NCI-H446 (cell line): ENCODE data around the gene IWS1.
"Not testable (repeated sequence)": the region's sequence is repeated elsewhere in the genome, so short reads cannot be mapped to it uniquely, and the experiment has no call there.

Experiments used
- DNase-seq, 2 experiments: peaks; one replicate each; lab custom pipeline; 2025; lab: John Stamatoyannopoulos, UW

The IWS1 gene

GRCh38 chr2:127454595-127455565, 71.4 kb downstream of the IWS1 start:
- no peak for DNase-seq

GRCh38 chr2:127453392-127454171, 72.7 kb downstream of the IWS1 start:
- peak in 1 of 2 experiments; percentile 5 for DNase-seq

GRCh38 chr2:127453013-127453391, 73.3 kb downstream of the IWS1 start:
- DNase-seq, result no peak

- not testable (repeated sequence) for DNase-seq
Measured at GRCh38 chr2:127452423-127452822, 73.9 kb downstream of the IWS1 start.

- no peak for DNase-seq
Measured at GRCh38 chr2:127451981-127452380, 74.3 kb downstream of the IWS1 start.

- no peak for DNase-seq
Measured at GRCh38 chr2:127449898-127450297, 76.4 kb downstream of the IWS1 start.

GRCh38 chr2:127449414-127449813, 76.9 kb downstream of the IWS1 start:
- DNase-seq, result no peak

GRCh38 chr2:127448526-127448925, 77.8 kb downstream of the IWS1 start:
- DNase-seq, result no peak

GRCh38 chr2:127439343-127439742, 86.9 kb downstream of the IWS1 start:
- no peak for DNase-seq

GRCh38 chr2:127437781-127438726, 88.2 kb downstream of the IWS1 start:
- no peak for DNase-seq

GRCh38 chr2:127437056-127437455, 89.2 kb downstream of the IWS1 start:
- no peak for DNase-seq

GRCh38 chr2:127434515-127434914, 91.8 kb downstream of the IWS1 start:
- DNase-seq, result no peak

- no peak for DNase-seq
Measured at GRCh38 chr2:127431408-127432023, 94.8 kb downstream of the IWS1 start.
